Measurements from ENCODE around the gene TM7SF2. TPM values are rescaled to one million over a fixed set of nuclear protein-coding genes. Genes with fewer than 3 reads are reported as not detected.
A peak's percentile ranks its signal among the peaks of the same experiment; 100 is the strongest.

The TM7SF2 gene
- polyA plus RNA-seq, 3 donors: 88.7 to 100 (median 97.5) TPM

DNA sequence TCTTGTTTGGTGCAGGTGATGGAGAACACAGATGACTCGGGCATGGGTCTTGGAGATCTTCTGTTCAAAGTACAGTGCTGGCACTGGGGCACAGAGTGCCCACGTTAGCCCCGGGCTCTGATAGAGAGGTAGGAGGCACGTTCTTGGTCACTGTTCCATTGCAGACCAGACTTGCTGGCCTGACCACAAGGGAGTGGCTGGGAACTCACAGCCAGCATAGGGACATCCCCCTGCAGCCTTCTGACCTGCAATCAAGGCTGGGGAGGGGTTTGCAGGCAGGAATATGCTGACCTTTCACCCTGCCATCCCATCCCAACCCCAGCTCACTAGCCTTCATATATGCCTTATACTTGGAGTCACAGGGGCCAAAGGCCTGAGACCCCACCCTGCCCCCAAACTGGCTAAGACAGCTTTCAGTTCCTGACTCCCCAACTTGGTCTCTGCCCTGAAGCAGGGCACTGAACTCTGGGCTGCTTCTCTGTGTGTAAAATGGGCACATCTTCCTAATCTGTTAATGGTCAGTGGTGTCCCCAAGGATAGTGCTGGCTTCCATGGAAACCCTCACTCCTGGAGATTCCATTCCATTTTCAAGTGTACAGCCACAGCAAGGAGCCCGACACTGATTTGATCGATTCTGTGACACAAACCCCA is 15.1 kb downstream of the TM7SF2 start:
- no peak for DNase-seq

DNA sequence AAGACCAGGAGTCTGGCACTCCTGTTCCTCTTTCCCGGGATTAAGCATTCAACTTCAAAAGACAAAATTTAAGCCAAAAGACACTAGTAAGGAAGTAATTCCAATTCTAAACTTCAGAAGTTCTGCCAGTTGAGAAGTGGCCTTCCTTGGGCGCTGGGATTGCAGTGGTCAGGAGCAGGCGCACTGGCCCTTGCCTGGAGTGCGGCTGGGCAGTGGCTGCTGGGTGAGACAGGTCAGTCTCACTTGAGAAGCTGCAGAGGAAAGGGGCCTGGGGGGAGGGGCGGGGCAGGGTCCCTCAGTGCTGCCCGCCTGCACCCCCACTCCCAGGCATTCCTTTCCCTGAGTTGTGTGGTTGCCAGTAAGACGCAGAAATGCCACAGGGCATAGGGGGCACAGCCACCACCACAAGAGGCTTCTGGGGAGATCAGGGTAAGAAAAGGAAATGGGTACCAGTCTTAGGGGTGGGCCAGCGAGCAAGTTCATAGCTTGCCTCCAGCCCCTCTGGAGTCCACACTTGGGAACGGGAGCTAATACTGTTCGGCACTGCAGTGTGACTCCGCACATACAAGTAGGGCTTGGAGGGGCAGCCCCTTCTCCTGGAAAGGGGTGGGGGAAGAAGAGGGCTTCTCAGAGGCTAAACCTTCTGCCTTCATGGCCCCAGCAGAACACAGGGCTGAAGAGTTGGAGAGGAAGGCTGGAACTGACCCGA is 16.0 kb downstream of the TM7SF2 start:
- no peak for DNase-seq

- no peak for DNase-seq
Observed at GRCh38 chr11:65128182-65129145, 16.8 kb downstream of the TM7SF2 start.

DNA sequence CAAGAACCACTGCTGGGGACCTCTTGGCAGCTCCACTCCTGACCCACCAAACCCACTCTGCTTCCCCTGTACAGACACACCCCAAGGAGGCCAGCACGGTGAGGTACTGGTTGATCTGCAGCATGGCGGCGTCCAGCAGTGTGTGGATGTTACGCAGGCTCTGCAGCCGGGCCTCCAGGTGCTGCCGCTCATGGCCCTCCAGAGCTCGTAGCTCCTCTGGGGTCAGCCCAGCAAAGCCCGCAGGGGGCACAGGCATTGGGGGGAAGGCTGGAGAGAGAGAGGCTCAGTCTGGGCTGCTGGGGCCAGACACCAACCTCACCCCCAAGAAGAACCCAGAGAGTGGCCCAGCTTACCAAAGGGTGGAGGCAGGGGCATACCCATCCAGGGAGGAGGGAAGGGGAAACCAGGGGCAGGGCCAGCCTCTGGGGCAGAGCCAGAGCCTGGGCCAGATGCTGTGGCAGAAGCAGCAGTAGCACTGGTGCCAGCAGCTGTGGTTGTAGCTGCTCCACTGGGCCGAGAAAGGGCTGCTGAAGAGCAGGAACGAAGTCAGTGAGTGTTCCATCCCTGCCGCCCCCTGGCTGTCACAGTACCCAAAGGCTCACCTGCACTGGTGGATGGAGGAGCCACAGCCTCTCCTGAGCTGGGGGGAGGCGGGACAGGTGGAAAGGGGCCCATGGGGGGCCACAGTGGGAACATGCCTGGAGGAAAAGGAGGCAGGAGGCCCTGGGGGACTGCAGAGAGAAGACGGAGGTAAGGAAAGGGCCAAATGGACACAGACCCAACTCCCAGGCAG is 18.2 kb downstream of the TM7SF2 start:
- DNase-seq: no peak

DNA sequence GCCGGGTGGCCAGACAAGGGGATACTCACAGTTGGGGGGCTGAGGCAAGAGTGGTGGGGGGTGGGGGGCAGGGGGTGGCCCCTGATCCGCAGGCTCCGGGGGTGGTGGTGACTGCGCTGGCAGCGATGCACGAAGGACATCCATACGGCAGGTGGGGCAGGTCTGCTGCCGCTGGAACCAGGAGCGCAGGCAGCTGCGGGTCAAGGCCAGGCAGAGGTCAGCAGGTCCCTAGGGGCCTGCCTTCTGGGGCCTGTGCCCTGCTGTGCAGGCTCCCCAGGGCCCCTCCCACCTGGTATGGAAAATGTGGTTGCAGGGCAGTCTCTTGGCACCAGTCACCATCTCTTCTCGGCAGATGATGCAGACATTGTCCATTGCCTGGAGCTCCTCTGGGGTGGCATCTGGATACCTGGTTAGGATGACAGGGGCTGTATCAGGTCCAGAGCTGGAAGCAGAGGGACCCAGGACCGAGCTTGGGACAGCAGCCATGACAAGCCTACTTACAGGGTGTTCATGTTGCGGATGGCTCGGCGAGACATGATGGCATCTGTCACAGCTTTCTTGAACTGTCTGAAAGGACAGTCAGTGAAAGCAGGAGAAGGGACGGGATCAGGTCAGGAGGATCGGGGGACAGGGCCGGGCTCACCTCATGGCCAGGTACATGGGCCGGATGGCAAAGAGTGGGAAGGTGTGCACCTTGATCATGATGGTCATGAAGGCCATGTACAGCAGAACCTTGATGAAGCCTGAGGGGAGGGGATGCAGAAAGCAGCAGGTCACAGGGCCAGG is 19.2 kb downstream of the TM7SF2 start:
- DNase-seq: no peak

GRCh38 chr11:65131417-65131776 is 19.7 kb downstream of the TM7SF2 start:
- DNase-seq: no peak

GRCh38 chr11:65131895-65132237 is 20.2 kb downstream of the TM7SF2 start:
- no peak for DNase-seq

- DNase-seq: no peak
Observed at GRCh38 chr11:65132238-65132987, 20.7 kb downstream of the TM7SF2 start.

- no peak for DNase-seq
Observed at GRCh38 chr11:65132988-65133700, 21.5 kb downstream of the TM7SF2 start.

DNA sequence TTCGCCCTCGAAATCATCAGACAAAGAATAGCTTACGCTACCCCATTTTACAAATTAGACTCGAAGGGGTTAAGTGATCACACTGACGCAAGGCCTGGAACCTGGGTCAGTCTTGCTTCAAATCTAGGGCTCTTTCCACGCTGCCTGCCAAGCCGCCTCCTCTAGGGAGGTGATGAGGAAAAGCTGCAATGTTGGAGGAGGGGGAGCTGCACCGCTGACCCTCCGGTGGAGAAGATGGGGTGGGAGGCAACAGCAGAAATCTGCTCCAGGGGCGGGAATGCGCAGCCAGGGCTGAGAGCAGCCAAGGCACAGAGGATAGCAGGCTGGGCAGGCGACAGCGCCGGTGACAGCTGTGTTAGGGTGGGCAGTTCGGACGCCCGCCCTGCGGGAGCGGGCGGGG is 22.1 kb downstream of the TM7SF2 start:
- DNase-seq: no peak

GRCh38 chr11:65134240-65134951 is 22.7 kb downstream of the TM7SF2 start, which contains the start of gene SYVN1:
Gene SYVN1 (minus strand): TSS chr11:65134519. CDS start chr11:65133601, 918 bp downstream.
- peak; percentile 89 for DNase-seq

- peak; percentile 96 for DNase-seq
Observed at GRCh38 chr11:65134952-65135632, 23.4 kb downstream of the TM7SF2 start.

- DNase-seq: no peak
Observed at GRCh38 chr11:65135633-65136145, 24.0 kb downstream of the TM7SF2 start.

DNA sequence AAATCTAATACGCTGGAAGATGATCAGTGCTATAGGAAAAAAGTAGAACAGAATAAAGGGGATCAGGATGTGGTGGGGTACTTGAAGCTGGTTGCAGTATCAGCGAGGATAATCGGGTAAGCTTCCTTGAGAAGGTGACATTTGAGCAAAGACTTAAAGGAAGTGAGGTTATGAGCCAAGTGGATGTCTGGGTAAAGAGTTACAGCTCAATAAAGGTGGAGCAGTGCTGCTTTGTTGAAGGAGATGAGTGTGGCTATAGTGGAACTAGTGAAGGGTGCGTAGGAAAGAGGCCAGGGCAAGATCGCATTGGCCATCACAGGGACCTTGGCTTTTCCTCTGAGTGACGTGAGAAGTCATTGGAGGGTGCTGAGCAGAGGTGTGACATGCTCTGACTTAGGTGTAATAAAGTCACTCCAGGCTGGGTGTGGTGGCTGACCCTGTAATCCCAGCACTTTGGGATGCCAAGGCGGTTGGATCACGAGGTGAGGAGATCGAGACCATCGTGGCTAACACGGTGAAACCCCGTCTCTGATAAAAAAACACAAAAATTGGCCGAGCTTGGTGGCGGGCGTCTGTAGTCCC is 24.9 kb downstream of the TM7SF2 start:
- DNase-seq: no peak

DNA sequence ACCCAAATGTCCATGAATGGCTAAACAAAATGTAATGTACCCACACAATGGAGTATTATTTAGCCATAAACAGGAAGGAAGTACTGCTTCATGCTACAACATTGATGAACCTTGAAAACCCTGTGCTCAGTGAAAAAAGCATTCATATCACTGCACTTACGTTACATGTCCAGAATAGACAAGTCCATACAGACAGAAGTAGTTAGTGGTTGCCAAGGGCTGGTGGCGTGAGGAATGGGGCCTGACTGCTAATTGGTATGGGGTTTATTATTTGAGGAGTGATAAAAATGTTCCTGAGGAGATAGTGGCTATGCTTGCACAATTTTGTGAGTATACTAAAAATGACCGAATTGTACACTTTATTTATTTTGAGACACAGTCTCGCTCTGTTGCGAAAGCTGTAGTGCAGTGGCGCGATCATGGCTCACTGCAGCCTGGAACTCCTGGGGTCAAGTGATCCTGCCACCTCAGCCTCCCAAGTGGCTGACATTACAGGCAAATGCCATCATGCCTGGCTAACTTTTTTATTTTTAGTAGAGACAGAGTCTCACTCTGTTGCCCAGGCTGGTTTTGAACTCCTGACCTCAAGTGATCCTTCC is 30.3 kb downstream of the TM7SF2 start:
- DNase-seq: no peak

GRCh38 chr11:65147352-65148075 is 35.8 kb downstream of the TM7SF2 start:
- no peak for DNase-seq

Data from renal pelvis (tissue), 4 donors.